Measurements from ENCODE around the gene ABI3BP. TPM values are rescaled to one million over a fixed set of nuclear protein-coding genes. Genes with fewer than 3 reads are reported as not detected.
A peak's percentile ranks its signal among the peaks of the same experiment; 100 is the strongest.

Gene ABI3BP
- total RNA-seq, 6 experiments from 2014 or later: 1.5 to 4.9 (median 3.0) TPM

- Histone ChIP-seq H3K4me1 (no peaks in the 10 kb centered on the region), H3K27ac (peak overlapping the region in 1 of 3 donors; percentile 25), H3K9me3 (no peaks in the 10 kb centered on the region), H3K36me3 (no peaks in the 10 kb centered on the region), H3K4me3 (peak overlapping the region in 2 of 3 donors; percentile 6 to 18), H3K27me3 (no peaks in the 10 kb centered on the region)
- ATAC-seq (peak; percentile 68 to 84 (median 78)), DNase-seq (no peak)
- TF ChIP-seq POLR2A (IDR thresholded peaks at IDR 0.05): no peak
- no peak for TF ChIP-seq CTCF (IDR thresholded peaks at IDR 0.05)
- intact Hi-C loops (cut with DNase I): no loop called here
- 8% methylated on average over 3 of the region's 3 CpGs for WGBS (ENCODE audit: insufficient coverage, low coverage, low lambda C conversion rate, missing lambda C conversion rate)
Observed at GRCh38 chr3:100992231-100993012, 799 bp downstream of the ABI3BP start.

GRCh38 chr3:100988080-100988479 lies 5.1 kb downstream of the ABI3BP start:
- 36% methylated on average over 1 of the region's 1 CpG for WGBS (ENCODE audit: insufficient coverage, low coverage, low lambda C conversion rate, missing lambda C conversion rate)
- TF ChIP-seq CTCF (IDR thresholded peaks at IDR 0.05): no peak
- H3K9me3 ChIP-seq: no peaks in the 10 kb centered on the region
- ATAC-seq: no peak
- H3K36me3 ChIP-seq: no peaks in the 10 kb centered on the region
- H3K27ac ChIP-seq: no peak overlapping the region
- H3K4me1 ChIP-seq: no peaks in the 10 kb centered on the region
- DNase-seq: no peak
- no peak overlapping the region for H3K4me3 ChIP-seq
- no peaks in the 10 kb centered on the region for H3K27me3 ChIP-seq
- intact Hi-C loops (cut with DNase I): no loop called here

- DNase-seq (no peak), ATAC-seq (no peak)
- H3K4me1 ChIP-seq: no peaks in the 10 kb centered on the region
- no peaks in the 10 kb centered on the region for H3K27me3 ChIP-seq
- no peaks in the 10 kb centered on the region for H3K9me3 ChIP-seq
- no peak overlapping the region for H3K4me3 ChIP-seq
- H3K36me3 ChIP-seq: no peaks in the 10 kb centered on the region
- intact Hi-C loops (cut with DNase I): no loop called here
- H3K27ac ChIP-seq: no peak overlapping the region
- TF ChIP-seq POLR2A (IDR thresholded peaks at IDR 0.05) (no peak), CTCF (IDR thresholded peaks at IDR 0.05) (no peak)
Observed at GRCh38 chr3:100984308-100984707, 8.9 kb downstream of the ABI3BP start.

- WGBS (ENCODE audit: insufficient coverage, low coverage, low lambda C conversion rate, missing lambda C conversion rate): 44% methylated on average over 4 of the region's 4 CpGs
- ATAC-seq (no peak), DNase-seq (no peak)
- TF ChIP-seq POLR2A (IDR thresholded peaks at IDR 0.05) (no peak), CTCF (IDR thresholded peaks at IDR 0.05) (no peak)
- H3K27ac ChIP-seq: no peak overlapping the region
- no peaks in the 10 kb centered on the region for H3K27me3 ChIP-seq
- intact Hi-C loops (cut with DNase I): no loop called here
- no peaks in the 10 kb centered on the region for H3K4me1 ChIP-seq
- H3K36me3 ChIP-seq: no peaks in the 10 kb centered on the region
- no peak overlapping the region for H3K4me3 ChIP-seq
- H3K9me3 ChIP-seq: no peaks in the 10 kb centered on the region
Observed at GRCh38 chr3:100982710-100983109, 10.5 kb downstream of the ABI3BP start.
